ENCODE data around the gene ANO7. TPM values are rescaled to one million over a fixed set of nuclear protein-coding genes. Genes with fewer than 3 reads are reported as not detected.

Gene ANO7
- total and polyA plus RNA-seq, 2 of the 13 experiments (the other 11 are each of a cell fraction or from before 2014, with no cell fraction given), result 4.1 to 4.9 TPM

DNA sequence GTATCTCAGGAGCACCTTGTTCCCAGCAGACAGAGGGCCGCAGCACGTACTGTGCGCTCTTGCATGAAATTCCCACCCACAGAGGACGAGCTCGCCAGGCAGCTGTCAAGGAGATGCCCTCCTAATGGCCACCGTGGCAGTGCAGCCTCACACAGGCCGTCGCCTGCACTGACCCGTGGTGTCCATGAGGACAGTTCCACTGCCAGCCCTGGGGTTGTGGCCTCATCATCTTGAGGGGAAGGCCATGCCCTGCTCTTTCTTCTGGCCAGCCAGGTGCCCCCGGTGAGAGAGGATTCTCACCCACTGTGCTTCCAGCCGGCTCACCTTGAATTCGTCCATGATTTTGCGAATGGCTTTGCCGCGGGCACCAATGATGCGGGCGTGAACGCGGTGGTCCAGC, 42.0 kb downstream of the ANO7 start:
- DNase-seq (ENCODE audit: low spot score), result no peak
- FAIRE-seq, result no peak
- Histone ChIP-seq H3K27ac (ENCODE audit: extremely low read length, insufficient read depth, low read length) (no peak overlapping the region), H4K20me1 (ENCODE audit: insufficient read depth, low read length) (peaks cover 53% of the 10 kb centered on the region; the same call in 1 of the 2 replicates), H3K9me3 (ENCODE audit: low read length) (no peaks in the 10 kb centered on the region), H3K4me2 (ENCODE audit: low read depth, low read length) (no peak overlapping the region), H3K4me1 (ENCODE audit: insufficient read depth, low read length) (peaks cover 16% of the 10 kb centered on the region), H3K36me3 (replicated peaks in 1 of 2; ENCODE audit: control insufficient read depth in 1 of 2, insufficient read depth in 2 of 2, low read length in 2 of 2) (peaks cover 58 to 90% of the 10 kb centered on the region in 2 experiments), H3K27me3 (ENCODE audit: control insufficient read depth in 1 of 2, insufficient read depth in 2 of 2, low read length in 2 of 2) (no peaks in the 10 kb centered on the region), H3K4me3 (replicated peaks in 1 of 3; ENCODE audit: insufficient read depth in 1 of 3, low read depth in 2 of 3, low read length in 3 of 3) (no peak overlapping the region), H3K79me2 (ENCODE audit: insufficient read depth, low read length) (peaks cover 6% of the 10 kb centered on the region), H2AFZ (ENCODE audit: low read length) (no peak overlapping the region), H3K9ac (ENCODE audit: insufficient read depth, low read depth, low read length) (no peak overlapping the region)
- in situ Hi-C loops (cut with HindIII; ENCODE audit: extremely low pct_ligation_motif_present, low pct_unique_long_range_greater_than_20kb), result no loop called here
- CTCF ChIA-PET (ENCODE audit: low intra/inter-chr PET ratio, low total read pairs), result no interaction called here
- WGBS (ENCODE audit: low lambda C conversion rate), result 99% methylated on average over 19 of the region's 19 CpGs
- TF ChIP-seq MLLT10 (CRISPR knock-in tag; IDR thresholded peaks at IDR 0.05) (no peak), POLR2G (IDR thresholded peaks at IDR 0.05; ENCODE audit: low read depth, low read length) (peak; percentile 46; the same call in 1 of the 2 replicates), AGO2 (optimal IDR thresholded peaks at IDR 0.05; ENCODE audit: low read depth, low read length) (peak; percentile 68), IKZF1 (IDR thresholded peaks at IDR 0.05) (no peak), RBM22 (optimal IDR thresholded peaks at IDR 0.05; ENCODE audit: low read length) (peak; percentile 88), ZNF317 (CRISPR knock-in tag; IDR thresholded peaks at IDR 0.05) (no peak)
- TF ChIP-seq, protein P1, sequence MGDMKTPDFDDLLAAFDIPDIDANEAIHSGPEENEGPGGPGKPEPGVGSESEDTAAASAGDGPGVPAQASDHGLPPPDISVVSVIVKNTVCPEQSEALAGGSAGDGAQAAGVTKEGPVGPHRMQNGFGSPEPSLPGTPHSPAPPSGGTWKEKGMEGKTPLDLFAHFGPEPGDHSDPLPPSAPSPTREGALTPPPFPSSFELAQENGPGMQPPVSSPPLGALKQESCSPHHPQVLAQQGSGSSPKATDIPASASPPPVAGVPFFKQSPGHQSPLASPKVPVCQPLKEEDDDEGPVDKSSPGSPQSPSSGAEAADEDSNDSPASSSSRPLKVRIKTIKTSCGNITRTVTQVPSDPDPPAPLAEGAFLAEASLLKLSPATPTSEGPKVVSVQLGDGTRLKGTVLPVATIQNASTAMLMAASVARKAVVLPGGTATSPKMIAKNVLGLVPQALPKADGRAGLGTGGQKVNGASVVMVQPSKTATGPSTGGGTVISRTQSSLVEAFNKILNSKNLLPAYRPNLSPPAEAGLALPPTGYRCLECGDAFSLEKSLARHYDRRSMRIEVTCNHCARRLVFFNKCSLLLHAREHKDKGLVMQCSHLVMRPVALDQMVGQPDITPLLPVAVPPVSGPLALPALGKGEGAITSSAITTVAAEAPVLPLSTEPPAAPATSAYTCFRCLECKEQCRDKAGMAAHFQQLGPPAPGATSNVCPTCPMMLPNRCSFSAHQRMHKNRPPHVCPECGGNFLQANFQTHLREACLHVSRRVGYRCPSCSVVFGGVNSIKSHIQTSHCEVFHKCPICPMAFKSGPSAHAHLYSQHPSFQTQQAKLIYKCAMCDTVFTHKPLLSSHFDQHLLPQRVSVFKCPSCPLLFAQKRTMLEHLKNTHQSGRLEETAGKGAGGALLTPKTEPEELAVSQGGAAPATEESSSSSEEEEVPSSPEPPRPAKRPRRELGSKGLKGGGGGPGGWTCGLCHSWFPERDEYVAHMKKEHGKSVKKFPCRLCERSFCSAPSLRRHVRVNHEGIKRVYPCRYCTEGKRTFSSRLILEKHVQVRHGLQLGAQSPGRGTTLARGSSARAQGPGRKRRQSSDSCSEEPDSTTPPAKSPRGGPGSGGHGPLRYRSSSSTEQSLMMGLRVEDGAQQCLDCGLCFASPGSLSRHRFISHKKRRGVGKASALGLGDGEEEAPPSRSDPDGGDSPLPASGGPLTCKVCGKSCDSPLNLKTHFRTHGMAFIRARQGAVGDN (CRISPR knock-in tag; IDR thresholded peaks at IDR 0.05), result no peak
- no TSS peak for BruUV-seq (replicated peaks)
- POLR2A ChIA-PET, result no interaction called here
- peak; percentile 1; the same call in 1 of the 3 replicates for ATAC-seq
- intact Hi-C loops (cut with micrococcal nuclease; ENCODE audit: unreplicated experiment), result no loop called here
